ENCODE data around the gene TMEM222. TPM values are rescaled to one million over a fixed set of nuclear protein-coding genes. Genes with fewer than 3 reads are reported as not detected.

TMEM222 gene, protein sequence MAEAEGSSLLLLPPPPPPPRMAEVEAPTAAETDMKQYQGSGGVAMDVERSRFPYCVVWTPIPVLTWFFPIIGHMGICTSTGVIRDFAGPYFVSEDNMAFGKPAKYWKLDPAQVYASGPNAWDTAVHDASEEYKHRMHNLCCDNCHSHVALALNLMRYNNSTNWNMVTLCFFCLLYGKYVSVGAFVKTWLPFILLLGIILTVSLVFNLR
- total RNA-seq: 10 to 100 TPM; 20.0 to 33.0 (median 27.1) TPM

DNA sequence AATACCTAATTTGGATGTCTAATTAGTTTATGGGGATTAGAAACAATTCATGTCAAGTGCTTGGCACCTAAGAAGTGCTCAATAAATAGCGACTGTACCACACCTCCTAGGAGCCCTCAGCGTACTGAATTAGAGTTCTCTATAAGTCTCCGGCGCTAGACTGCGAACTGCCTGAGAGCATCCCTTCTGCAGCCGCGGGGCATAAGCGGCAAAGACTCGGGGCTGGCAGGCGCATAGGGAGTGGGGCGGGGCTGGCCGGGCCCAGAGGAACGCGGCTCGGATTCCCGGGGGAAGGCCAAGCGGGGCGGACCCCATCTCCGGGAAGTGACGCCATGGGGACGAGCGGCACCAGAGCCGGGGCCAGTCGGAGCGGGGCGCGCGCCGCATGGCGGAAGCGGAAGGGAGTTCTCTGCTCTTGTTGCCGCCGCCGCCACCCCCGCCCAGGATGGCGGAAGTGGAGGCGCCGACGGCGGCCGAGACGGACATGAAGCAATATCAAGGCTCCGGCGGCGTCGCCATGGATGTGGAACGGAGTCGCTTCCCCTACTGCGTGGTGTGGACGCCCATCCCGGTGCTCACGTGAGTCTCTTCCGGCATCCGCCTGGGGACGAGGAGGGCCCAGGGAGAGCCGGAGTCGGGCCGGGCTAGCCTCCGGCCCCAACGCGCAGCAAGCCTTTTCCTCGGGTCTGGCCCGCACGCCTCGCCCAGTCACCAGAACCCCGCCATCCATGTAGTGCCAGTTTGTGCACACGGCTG is at the start of gene TMEM222:
TMEM222 (plus strand) TSS at position 351 of the 756 bp plus-strand sequence; CDS start at position 386, 35 bp downstream.
- H3K27ac ChIP-seq: peak within 1 kb of the TSS; percentile 91 to 96 (median 95)
- DNase-seq: peak; percentile 82
- 0% methylated on average over 6 to 7 of the region's 67 CpGs for WGBS, 2 donors
- no peaks in the 10 kb centered on the region for H3K9me3 ChIP-seq
- peaks cover 0 to 5% (median 0%) of the 10 kb centered on the region in 4 donors for H3K27me3 ChIP-seq
- intact Hi-C loops (cut with DNase I): no loop called here
- peak within 1 kb of the TSS; percentile 89 to 96 (median 94) for H3K4me3 ChIP-seq
- peaks cover 19 to 63% (median 32%) of the 10 kb centered on the region in 3 donors for H3K4me1 ChIP-seq
- TF ChIP-seq, protein P1, sequence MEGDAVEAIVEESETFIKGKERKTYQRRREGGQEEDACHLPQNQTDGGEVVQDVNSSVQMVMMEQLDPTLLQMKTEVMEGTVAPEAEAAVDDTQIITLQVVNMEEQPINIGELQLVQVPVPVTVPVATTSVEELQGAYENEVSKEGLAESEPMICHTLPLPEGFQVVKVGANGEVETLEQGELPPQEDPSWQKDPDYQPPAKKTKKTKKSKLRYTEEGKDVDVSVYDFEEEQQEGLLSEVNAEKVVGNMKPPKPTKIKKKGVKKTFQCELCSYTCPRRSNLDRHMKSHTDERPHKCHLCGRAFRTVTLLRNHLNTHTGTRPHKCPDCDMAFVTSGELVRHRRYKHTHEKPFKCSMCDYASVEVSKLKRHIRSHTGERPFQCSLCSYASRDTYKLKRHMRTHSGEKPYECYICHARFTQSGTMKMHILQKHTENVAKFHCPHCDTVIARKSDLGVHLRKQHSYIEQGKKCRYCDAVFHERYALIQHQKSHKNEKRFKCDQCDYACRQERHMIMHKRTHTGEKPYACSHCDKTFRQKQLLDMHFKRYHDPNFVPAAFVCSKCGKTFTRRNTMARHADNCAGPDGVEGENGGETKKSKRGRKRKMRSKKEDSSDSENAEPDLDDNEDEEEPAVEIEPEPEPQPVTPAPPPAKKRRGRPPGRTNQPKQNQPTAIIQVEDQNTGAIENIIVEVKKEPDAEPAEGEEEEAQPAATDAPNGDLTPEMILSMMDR (IDR thresholded peaks at IDR 0.05): peak in 5 of 6 experiments; percentile 16 to 63 (median 40)
- peak in 2 of 4 donors; percentile 49 to 62 for TF ChIP-seq POLR2A (IDR thresholded peaks at IDR 0.05)
- H3K36me3 ChIP-seq: peaks cover 4 to 31% (median 7%) of the 10 kb centered on the region in 3 donors

DNA sequence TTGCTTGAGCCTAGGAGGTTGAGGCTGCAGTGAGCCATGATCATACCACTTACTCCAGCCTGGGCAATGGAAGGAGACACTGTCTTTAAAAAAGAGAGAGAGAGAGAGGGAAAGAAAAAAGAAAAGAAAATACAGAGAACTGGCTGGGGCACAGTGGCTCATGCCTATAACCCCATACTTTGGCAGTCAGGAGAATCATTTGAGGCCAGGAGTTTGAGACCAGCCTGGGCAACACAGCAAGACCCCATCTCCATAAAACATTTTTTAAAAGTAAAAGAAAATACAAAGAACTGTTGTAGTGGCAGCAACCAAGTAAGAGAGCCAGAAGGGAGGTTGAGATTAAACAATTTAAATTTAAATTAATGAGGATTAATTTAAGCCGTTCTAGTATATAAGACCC is 47.8 kb upstream of the TMEM222 start:
- no peaks in the 10 kb centered on the region for H3K4me1 ChIP-seq
- DNase-seq: no peak
- WGBS, 2 donors: 78 to 82% methylated on average over 1 of the region's 1 CpG
- H3K36me3 ChIP-seq: peaks cover 0 to 24% (median 0%) of the 10 kb centered on the region in 3 donors
- H3K27me3 ChIP-seq: no peaks in the 10 kb centered on the region
- TF ChIP-seq, protein P1 (IDR thresholded peaks at IDR 0.05): no peak
- no peak for TF ChIP-seq POLR2A (IDR thresholded peaks at IDR 0.05)
- H3K4me3 ChIP-seq: no peak overlapping the region
- no peak overlapping the region for H3K27ac ChIP-seq
- intact Hi-C loops (cut with DNase I): no loop called here
- no peaks in the 10 kb centered on the region for H3K9me3 ChIP-seq

DNA sequence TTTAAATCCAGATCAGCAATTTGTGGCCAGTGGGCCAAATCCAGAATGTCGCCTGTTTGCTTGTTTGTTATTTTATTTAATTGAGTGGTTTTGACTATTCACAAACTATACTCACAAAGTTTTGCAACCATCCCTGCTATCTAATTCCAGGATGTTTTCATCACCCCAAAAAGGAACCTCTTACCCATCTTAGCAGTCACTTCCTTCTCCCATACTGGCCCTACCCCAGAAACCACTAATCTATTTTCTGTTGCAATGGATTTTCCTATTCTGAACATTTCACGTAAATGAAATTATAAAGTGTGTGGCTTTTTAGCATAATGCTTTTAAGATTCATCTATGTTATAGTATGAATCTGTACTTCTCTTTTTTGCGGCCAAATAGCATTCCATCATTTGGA is 46.3 kb upstream of the TMEM222 start:
- H3K4me1 ChIP-seq: no peaks in the 10 kb centered on the region
- intact Hi-C loops (cut with DNase I): no loop called here
- TF ChIP-seq, protein P1 (IDR thresholded peaks at IDR 0.05): no peak
- TF ChIP-seq POLR2A (IDR thresholded peaks at IDR 0.05): no peak
- peaks cover 0 to 24% (median 0%) of the 10 kb centered on the region in 3 donors for H3K36me3 ChIP-seq
- H3K4me3 ChIP-seq: no peak overlapping the region
- no peak for DNase-seq
- H3K27me3 ChIP-seq: no peaks in the 10 kb centered on the region
- H3K27ac ChIP-seq: no peak overlapping the region
- 31 to 52% methylated on average over 3 of the region's 3 CpGs for WGBS, 2 donors
- no peaks in the 10 kb centered on the region for H3K9me3 ChIP-seq

DNA sequence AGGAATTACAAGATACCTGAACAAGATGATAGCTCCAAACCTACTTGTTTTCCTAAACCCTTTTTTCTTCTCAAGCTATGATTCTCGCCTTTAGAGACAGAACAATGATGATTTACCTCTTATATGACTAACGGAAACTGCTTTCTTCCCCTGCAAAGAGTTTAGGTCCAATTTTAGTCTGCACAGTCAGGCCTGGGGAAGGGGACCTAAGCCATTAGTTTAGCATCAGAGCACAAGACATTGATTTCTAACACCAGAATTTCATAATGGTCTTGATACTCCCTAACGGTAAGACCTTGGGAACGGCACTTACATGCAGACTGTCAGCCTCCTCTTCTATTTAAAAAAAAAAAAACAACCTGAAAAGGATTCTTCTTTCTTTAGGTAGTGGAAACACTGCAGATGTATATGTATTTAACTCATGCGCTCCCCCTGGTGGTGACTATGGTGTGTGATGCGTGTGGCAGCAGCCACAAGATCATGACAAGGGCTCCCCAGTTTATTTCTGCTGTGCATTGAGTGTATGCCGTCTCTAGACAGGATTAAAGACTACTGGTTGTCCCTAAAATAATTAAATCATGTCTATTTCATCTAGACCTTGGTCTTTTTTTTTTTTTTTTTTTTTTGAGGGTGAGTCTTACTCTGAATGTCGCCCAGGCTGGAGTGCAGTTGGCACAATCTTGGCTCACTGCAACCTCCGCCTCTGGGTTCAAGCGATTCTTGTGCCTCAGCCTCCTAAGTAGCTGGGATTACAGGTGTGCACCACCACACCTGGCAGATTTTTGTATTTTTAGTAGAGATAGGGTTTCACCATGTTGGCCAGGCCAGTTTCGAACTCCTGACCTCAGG is 37.3 kb upstream of the TMEM222 start:
- H3K27me3 ChIP-seq: no peaks in the 10 kb centered on the region
- H3K4me1 ChIP-seq: no peaks in the 10 kb centered on the region
- WGBS, 2 donors: 40 to 41% methylated on average over 10 of the region's 11 CpGs
- H3K27ac ChIP-seq: no peak overlapping the region
- DNase-seq: peak; percentile 21
- TF ChIP-seq POLR2A (IDR thresholded peaks at IDR 0.05): no peak
- TF ChIP-seq, protein P1 (IDR thresholded peaks at IDR 0.05): peak; percentile 67 to 84 (median 80)
- H3K9me3 ChIP-seq: no peaks in the 10 kb centered on the region
- intact Hi-C loops (cut with DNase I): loop anchor here (5.0 to 10.0 kb wide), 2 partner anchors 90 to 182 kb away; no protein-coding TSS in a partner anchor
- H3K36me3 ChIP-seq: peaks cover 6 to 70% (median 22%) of the 10 kb centered on the region in 3 donors
- H3K4me3 ChIP-seq: no peak overlapping the region
